ENCODE measurements around the gene IL17B.

IL17B gene, protein sequence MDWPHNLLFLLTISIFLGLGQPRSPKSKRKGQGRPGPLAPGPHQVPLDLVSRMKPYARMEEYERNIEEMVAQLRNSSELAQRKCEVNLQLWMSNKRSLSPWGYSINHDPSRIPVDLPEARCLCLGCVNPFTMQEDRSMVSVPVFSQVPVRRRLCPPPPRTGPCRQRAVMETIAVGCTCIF

GRCh38 chr5:149379177-149379761 is at the start of gene IL17B:
IL17B (minus strand) TSS chr5:149379292; CDS start chr5:149379225, 67 bp downstream.
- in situ Hi-C loops (cut with HindIII; ENCODE audit: low pct_unique_long_range_greater_than_20kb, low sequenced_read_pairs): no loop called here
- TF ChIP-seq JUND (IDR thresholded peaks at IDR 0.05; ENCODE audit: low read depth): no peak
- no peak for DNase-seq (ENCODE audit: low read depth in 1 of 2, low spot score in 1 of 2)

- DNase-seq (ENCODE audit: low read depth in 1 of 2, low spot score in 1 of 2): no peak
- in situ Hi-C loops (cut with HindIII; ENCODE audit: low pct_unique_long_range_greater_than_20kb, low sequenced_read_pairs): no loop called here
- no peak for TF ChIP-seq JUND (IDR thresholded peaks at IDR 0.05; ENCODE audit: low read depth)
These were observed 48.9 kb upstream of the IL17B start for GRCh38 chr5:149428032-149428431.

DNA sequence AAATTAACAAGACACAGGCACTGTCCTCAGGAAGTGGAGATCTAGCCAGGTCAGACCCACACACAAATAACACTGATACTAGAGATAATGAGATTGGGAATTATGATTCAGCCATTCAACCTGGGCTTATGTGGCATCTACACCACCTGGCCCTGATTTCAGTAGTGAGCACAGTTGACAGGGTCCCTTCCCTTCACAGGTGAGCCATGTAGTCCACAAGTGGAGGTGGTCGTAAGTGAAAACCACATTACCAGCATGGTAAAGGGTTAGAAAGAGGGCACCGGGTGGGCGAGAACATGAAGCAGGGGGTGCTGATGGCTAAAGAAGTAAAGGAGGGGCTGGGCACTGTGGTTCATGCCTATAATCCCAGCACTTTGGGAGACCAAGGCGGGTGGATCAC is 48.3 kb upstream of the IL17B start:
- DNase-seq (ENCODE audit: low read depth in 1 of 2, low spot score in 1 of 2): no peak
- in situ Hi-C loops (cut with HindIII; ENCODE audit: low pct_unique_long_range_greater_than_20kb, low sequenced_read_pairs): no loop called here
- no peak for TF ChIP-seq JUND (IDR thresholded peaks at IDR 0.05; ENCODE audit: low read depth)

DNA sequence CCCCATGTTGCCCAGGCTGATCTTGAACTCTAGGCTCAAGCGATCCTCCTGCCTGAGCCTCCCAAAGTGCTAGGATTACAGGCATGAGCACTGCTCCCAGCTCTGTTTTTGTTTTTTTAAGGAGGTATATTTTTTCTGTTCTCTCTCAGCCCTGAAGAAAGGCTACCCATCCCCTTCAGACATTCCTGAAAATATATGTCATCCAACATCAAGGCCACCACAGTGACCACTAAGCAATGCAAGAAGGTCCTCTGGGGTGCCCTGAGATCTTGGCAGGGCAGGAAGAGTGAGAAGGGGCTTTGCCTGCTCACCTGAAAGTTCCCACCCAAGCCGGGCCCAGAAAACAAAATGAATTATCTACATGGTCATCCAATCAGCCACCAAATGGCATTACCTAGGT is 47.8 kb upstream of the IL17B start:
- no peak for TF ChIP-seq JUND (IDR thresholded peaks at IDR 0.05; ENCODE audit: low read depth)
- DNase-seq (ENCODE audit: low read depth in 1 of 2, low spot score in 1 of 2): no peak
- in situ Hi-C loops (cut with HindIII; ENCODE audit: low pct_unique_long_range_greater_than_20kb, low sequenced_read_pairs): no loop called here

DNA sequence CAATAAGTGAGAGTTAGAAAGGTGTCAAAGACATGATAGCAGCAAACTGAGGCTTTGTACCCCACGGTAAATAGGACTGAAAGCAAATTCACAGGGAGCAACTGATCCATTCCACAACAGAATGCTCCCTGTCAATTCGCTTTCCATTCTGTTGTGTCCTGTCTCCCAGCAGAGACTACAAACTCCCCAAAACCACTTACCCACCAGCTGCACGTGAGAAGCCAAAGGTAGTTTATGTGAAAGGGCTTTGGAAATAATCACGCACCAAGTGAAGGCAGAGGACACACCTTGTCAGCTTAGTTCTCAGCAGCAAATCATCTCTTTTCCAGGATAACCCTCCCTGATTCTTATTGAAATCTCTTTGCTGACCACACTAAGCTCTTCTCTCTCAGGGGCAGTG is 46.6 kb upstream of the IL17B start:
- in situ Hi-C loops (cut with HindIII; ENCODE audit: low pct_unique_long_range_greater_than_20kb, low sequenced_read_pairs): no loop called here
- no peak for TF ChIP-seq JUND (IDR thresholded peaks at IDR 0.05; ENCODE audit: low read depth)
- no peak for DNase-seq (ENCODE audit: low read depth in 1 of 2, low spot score in 1 of 2)

DNA sequence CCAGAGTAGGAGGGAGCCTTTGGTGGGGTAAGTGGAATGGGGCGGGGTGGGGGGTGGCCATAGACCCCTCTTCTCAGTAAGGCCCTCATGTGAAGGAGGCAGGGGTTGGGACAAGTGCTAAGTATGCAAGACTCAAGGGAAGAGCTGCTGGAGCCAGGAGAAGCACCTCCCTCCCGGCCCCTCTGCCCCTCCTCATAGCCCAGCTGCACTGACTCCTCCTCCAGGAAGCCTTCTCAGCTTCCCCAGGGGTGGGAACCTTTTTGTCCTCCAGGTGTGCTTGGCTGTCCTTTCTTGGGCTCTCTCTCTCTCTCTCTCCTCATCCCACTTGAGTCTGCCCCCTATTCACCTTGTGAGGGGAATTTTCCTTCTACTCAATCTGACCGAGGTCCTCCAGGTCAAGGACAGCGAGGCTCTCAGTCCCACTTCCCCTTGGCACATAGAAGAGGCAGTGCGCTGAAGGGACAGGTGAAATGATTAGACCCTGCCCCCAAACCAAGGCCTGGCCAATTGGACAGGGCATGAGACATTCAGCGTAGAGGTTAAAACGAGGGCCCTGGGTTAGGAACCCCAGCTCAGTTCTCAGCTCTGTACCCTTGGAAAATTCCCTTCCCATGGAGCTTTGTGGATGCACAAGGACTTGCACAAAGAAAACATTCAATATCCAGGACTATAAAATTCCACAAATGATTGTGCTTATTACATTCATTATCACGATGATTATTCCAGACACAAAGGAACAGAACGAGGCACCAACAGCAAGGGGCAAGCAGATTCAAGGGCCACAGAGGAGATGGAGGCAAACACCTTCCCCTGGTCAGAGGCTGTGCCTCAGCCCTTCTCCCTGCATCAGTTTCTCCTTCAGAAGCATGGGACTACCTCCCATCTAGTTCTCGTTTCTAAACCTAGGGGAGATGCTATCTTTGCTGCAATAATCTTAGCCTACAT is 45.6 kb upstream of the IL17B start:
- in situ Hi-C loops (cut with HindIII; ENCODE audit: low pct_unique_long_range_greater_than_20kb, low sequenced_read_pairs): no loop called here
- no peak for TF ChIP-seq JUND (IDR thresholded peaks at IDR 0.05; ENCODE audit: low read depth)

DNA sequence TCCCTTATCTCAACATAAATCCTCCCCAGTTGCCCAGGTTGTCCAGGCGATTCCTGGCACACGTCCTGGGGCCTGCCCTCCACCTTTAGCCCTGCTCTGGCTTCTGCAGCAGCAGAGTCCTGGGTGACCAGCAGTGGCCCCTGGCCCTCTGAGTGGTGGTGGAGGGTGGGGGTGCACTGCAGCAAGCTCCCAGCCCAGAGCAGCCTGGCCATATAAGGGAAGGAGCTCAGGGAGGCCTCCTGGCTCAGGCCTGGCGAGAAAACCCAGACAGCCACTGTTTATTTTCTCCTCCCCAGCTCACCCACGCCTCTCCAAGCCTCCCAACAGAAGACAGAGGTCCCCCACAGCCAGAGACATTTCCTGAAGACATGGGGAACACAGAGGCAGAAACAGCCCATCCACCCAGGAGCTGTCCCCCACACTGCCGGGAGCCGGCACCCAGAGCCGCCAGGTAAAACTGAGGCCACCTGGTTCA is 44.7 kb upstream of the IL17B start:
- no peak for DNase-seq (ENCODE audit: low read depth in 1 of 2, low spot score in 1 of 2)
- no peak for TF ChIP-seq JUND (IDR thresholded peaks at IDR 0.05; ENCODE audit: low read depth)
- in situ Hi-C loops (cut with HindIII; ENCODE audit: low pct_unique_long_range_greater_than_20kb, low sequenced_read_pairs): no loop called here

More for the DNA sequence above, 45.6 kb upstream of the IL17B start:
- no peak for DNase-seq (ENCODE audit: low read depth in 1 of 2, low spot score in 1 of 2)

DNA sequence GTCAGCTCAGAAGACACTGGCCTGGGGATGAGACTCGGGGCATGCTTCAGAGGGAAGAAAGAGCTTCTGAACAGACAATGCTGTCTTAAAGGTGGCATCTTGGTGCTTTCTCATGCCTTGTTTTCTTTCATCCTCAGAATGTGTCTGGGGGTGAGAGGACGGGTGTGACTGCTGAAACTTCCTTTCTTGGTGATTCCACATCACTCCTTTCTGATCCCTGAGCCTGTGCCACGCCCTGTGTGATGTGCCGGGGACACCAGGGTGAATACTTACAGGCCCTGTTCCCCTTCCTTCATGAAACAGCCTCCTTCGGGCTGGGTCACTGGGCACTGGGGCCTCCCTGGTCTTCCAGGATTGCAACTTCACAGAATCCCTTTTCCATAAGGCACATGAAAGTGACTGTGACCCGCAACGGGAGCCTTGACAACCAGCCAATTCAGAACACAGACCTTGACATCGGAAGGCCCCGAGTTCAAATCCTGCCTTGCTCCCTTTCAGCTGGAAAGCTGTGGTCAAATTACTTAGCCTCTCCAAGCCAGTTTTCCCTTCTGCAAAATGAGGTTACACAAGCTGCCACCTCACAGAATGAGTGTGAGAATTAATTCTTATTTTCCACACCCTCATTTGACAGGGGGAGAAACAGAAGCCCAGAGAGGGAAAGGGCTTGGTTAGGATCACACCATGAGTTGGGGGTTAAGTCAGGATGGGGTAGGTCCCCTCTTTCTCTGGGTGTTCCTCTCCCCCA is 44.1 kb upstream of the IL17B start:
- in situ Hi-C loops (cut with HindIII; ENCODE audit: low pct_unique_long_range_greater_than_20kb, low sequenced_read_pairs): no loop called here
- TF ChIP-seq JUND (IDR thresholded peaks at IDR 0.05; ENCODE audit: low read depth): no peak
- no peak for DNase-seq (ENCODE audit: low read depth in 1 of 2, low spot score in 1 of 2)

DNA sequence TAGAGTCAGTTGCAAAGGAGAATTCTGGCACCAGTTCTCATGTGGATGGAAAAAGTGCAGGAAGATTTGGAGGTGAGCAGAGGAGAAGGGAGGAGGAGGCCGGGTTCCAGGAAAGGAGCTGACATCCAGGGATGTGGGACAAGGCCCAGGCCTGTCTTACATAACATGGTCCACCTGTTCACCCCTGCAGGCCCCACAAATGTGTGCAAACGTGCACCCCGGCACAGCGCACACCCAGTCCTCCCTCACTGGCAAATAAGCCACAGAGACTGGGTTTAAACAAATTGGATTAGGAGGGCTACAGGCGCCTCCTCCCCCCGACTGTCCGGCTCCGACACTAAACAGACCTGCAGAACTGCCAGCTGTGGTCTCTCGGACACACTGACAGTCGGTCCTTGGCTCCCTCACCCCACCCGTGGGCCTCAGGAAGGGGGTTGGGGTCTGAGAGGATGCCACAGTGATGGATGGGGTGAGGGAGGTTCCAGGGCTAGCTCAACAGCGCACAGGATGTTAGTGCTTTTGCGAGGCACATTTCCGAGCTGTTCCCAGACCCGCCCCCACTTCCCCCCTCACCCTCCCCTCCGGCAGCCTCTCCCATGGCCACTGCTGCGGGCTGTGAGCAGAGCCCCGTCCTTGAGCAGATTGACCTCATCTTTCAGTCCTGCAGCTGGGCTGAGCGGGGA is 43.4 kb upstream of the IL17B start:
- in situ Hi-C loops (cut with HindIII; ENCODE audit: low pct_unique_long_range_greater_than_20kb, low sequenced_read_pairs): no loop called here
- no peak for TF ChIP-seq JUND (IDR thresholded peaks at IDR 0.05; ENCODE audit: low read depth)
- no peak for DNase-seq (ENCODE audit: low read depth in 1 of 2, low spot score in 1 of 2)

- TF ChIP-seq JUND (IDR thresholded peaks at IDR 0.05; ENCODE audit: low read depth): no peak
- no peak for DNase-seq (ENCODE audit: low read depth in 1 of 2, low spot score in 1 of 2)
- in situ Hi-C loops (cut with HindIII; ENCODE audit: low pct_unique_long_range_greater_than_20kb, low sequenced_read_pairs): no loop called here
These were observed 42.7 kb upstream of the IL17B start for GRCh38 chr5:149421834-149422233.

DNA sequence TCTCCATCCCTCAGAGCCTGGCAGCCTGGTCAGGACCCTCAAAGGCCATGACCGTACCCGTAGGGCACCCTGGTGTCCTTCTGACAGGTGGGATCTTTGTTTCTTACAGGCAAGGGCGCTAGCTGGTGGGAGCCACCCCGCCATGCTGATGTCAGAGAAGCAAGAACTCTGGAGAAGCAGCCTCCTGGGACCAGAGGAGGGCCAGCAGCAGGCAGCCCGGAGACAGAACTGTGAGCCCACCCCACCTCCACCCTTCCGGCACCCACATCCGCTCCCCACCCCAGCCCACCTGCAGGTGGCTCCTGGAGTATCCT is 42.2 kb upstream of the IL17B start:
- no peak for TF ChIP-seq JUND (IDR thresholded peaks at IDR 0.05; ENCODE audit: low read depth)
- in situ Hi-C loops (cut with HindIII; ENCODE audit: low pct_unique_long_range_greater_than_20kb, low sequenced_read_pairs): no loop called here
- no peak for DNase-seq (ENCODE audit: low read depth in 1 of 2, low spot score in 1 of 2)

Measured in T47D (cell line).